ENCODE measurements around the gene DPM3.

- TF ChIP-seq, protein P1, sequence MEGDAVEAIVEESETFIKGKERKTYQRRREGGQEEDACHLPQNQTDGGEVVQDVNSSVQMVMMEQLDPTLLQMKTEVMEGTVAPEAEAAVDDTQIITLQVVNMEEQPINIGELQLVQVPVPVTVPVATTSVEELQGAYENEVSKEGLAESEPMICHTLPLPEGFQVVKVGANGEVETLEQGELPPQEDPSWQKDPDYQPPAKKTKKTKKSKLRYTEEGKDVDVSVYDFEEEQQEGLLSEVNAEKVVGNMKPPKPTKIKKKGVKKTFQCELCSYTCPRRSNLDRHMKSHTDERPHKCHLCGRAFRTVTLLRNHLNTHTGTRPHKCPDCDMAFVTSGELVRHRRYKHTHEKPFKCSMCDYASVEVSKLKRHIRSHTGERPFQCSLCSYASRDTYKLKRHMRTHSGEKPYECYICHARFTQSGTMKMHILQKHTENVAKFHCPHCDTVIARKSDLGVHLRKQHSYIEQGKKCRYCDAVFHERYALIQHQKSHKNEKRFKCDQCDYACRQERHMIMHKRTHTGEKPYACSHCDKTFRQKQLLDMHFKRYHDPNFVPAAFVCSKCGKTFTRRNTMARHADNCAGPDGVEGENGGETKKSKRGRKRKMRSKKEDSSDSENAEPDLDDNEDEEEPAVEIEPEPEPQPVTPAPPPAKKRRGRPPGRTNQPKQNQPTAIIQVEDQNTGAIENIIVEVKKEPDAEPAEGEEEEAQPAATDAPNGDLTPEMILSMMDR (IDR thresholded peaks at IDR 0.05), result no peak
- no peak for TF ChIP-seq POLR2A (IDR thresholded peaks at IDR 0.05)
These were observed 46.6 kb upstream of the DPM3 start for GRCh38 chr1:155186794-155187455.

All from right lobe of liver (tissue), 4 donors.